GM12801 (cell line): ENCODE results near the gene IKZF1.

ENCODE experiments used
- CTCF ChIP-seq: IDR thresholded peaks from one replicate; pipeline ENCODE4 v1.5.1; 2011; ENCODE audit warnings: control low read depth; ENCODE audit not compliant: insufficient read length; ENCODE audit errors: extremely low read depth

IKZF1 gene

DNA sequence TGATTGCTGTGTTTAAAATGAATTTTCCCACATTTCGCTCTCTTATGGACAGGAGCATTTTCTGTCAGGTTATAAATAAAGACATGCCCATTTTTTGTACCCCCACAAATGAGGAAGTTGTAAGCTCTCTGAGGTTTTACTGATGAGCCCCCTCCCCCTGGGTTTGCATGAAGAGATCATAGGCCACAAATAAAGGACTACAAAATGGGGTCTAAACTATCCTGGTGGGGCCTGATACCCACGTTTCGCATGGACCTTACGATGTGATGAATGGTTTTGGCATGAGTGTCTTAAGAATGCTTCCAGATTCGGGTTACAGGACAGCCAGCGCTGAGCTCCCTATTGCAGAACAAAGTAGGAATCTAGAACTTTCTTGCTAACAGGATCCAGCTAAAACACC is 5.8 kb downstream of the IKZF1 start:
- no peak for TF ChIP-seq CTCF

- no peak for TF ChIP-seq CTCF
Measured at GRCh38 chr7:50310956-50311355, 6.4 kb downstream of the IKZF1 start.

DNA sequence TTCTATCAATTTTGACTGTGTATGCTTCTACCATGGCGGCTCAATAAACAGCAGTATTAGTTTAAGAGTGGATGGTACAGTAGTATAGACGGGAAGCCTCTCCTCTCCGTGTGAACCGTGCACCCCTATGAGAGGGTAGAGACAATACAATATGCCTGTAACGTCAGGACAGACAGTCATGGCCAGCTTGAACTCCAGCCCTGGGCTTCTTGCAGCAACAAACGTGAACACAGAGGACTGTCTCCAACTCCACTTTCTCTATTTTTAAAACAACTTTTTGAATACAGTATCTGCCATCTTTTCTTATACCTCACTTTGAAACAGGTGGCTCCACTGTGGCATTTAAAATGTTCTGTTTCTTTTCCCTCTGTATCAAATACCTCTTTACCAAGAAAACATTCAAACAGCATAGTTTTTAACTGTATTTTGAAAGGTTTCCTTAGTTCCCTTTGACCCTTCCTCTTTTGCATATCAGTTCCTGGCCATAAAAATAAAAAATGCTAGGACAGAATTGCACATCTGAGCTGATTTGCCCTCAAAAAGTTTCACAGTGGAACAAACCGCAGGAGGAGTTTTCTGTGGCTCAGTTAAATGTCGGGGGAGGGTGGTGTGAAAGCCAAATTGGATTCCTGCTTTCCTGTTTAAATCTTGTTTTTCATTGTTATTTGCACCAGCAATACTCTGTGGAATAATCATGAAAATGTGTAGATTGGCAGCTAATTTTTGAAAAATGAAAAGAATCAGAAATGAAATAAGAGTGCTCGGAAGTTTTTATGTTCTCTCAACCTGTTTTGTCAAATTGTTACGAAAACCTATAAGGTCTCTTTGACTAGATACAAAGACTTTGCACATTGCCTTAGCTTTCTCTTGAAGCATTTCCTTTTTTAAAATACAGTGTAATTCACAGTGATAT is 8.0 kb downstream of the IKZF1 start:
- TF ChIP-seq CTCF = no peak

DNA sequence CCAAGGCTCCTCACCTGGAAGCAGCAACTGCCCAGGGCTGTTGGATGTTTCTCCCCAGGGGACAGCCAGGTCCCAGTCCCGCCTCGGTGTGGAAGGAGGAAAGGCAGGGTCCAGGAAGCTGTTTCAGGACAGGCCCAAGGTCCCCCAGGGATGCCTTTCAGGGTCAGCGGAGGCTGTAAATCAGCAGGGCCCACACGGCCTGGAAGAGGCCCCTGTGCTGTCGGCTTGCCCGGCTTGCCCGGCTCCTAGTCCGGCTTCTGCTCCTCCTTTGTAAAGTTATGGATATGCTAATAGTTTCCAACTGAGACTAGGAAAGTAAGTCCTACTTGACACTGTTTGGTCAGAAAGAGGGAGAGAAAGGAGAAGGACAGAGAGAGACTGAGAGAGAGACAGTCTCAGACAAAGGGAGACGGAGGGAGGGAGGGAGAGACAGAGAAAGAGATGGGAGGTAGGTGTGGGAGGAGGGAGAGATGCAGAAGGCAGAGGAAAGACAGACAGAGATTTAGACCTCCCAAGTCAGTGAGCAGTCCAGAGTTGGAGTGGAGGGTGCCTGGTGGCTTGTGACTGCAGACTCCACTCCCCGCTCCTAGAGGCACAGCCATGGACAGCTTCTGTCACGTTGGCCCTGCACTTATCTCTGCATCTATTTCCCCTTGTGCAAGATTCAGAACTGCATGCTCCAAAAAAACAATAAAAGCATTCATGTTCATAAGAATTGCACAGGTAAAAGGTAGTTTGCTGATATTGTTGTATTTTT is 10.5 kb downstream of the IKZF1 start:
- no peak for TF ChIP-seq CTCF

DNA sequence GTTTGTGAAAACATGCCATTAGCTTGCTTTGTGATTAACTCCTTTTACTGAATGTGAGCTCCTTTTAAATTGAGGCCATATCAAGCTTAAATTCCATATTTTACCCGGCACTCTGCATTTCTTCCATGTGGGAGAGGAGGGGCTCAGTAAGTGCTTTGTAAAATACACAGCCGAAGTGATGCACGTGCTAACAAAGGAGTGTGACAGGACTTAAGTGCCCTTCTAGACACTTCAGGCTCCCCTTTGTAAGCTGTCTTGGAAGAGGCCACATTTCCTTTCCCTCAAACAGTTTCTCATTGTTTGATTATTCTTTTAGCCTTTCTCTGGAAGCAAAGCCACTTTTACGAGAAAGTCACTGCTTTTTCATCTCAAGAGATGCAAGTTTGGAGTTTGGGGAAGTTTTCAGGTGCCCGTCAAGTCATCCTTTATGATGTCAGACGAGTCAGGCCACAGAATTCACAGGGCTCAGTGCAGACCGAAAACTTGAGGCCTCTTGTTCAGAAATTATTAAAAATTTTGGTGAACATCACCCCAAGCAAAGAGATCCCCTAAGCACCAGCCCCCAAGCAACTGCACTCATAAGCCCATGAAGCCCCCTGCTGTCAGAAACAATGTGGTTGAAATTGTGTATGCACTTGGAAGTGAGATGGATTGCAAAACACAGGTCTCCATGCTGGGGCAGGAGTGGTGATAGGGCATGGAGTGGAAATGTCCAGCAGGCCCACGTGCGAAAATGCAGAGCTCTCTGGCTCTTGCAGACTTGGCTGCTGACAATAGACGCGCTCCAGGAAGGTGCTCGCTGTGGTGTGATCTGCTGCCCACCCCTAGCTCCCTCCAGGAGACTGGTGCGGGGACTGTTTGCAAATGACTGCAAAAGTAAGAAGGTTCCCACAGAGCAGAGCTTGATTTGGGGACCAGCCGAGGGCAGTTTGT is 11.5 kb downstream of the IKZF1 start:
- TF ChIP-seq CTCF = no peak

- TF ChIP-seq CTCF = no peak
Measured at GRCh38 chr7:50317221-50317678, 12.7 kb downstream of the IKZF1 start.
